Memory B cell (primary cell): Measurements from ENCODE around the gene SLIT2.

Experiments used
- ATAC-seq: fragments of 150-1000 bp; cut with Tn5 transposase; 2 replicates; pipeline ENCODE4 v1.10.0; 2021; ENCODE audit warnings: low read depth, mild to moderate bottlenecking, moderate library complexity
- DNase-seq, 2 donors: peaks; one replicate each; pipeline ENCODE4 v3.0.0; 2022; ENCODE audit warnings: low spot score in 2 of 2
- H3K27ac Mint-ChIP-seq: one replicate; pipeline ENCODE4 v1.8.0; 2022; ENCODE audit warnings: mild to moderate bottlenecking, moderate library complexity, mixed read lengths
- H3K27me3 Mint-ChIP-seq: one replicate; pipeline ENCODE4 v1.8.0; 2022; ENCODE audit warnings: mixed read lengths
- H3K36me3 Mint-ChIP-seq: one replicate; pipeline ENCODE4 v1.8.0; 2022; ENCODE audit warnings: mild to moderate bottlenecking, mixed read lengths
- H3K4me1 Mint-ChIP-seq: one replicate; pipeline ENCODE4 v1.8.0; 2022; ENCODE audit warnings: mixed read lengths
- H3K4me3 Mint-ChIP-seq: one replicate; pipeline ENCODE4 v1.8.0; 2022; ENCODE audit warnings: mild to moderate bottlenecking, moderate library complexity, mixed read lengths
- H3K9me3 Mint-ChIP-seq: one replicate; pipeline ENCODE4 v1.8.0; 2022; ENCODE audit warnings: mixed read lengths

SLIT2 gene

DNA sequence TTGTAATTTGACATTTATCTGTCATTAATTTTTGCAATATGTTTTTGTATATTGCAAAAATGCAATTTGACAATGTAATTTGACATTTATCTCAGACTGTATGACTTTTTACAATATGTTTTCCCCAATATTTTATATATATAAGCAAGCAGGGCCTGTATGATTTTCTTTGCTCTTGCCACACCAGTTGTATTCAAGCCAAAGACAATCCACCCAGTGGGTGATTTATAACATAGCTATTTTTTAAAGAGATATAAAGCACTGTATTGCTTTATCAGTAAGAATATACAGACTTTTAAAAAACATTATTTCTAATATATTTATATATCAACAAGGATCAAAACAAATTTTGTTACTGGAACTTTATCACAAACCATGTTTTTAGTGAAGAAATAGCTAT, 47.3 kb downstream of the SLIT2 start:
- Mint-ChIP-seq H3K36me3 (no peaks in the 10 kb centered on the region), H3K9me3 (no peaks in the 10 kb centered on the region), H3K27ac (no peak overlapping the region), H3K4me1 (no peaks in the 10 kb centered on the region), H3K27me3 (no peaks in the 10 kb centered on the region), H3K4me3 (no peak overlapping the region)
- no peak for DNase-seq
- no peak for ATAC-seq

DNA sequence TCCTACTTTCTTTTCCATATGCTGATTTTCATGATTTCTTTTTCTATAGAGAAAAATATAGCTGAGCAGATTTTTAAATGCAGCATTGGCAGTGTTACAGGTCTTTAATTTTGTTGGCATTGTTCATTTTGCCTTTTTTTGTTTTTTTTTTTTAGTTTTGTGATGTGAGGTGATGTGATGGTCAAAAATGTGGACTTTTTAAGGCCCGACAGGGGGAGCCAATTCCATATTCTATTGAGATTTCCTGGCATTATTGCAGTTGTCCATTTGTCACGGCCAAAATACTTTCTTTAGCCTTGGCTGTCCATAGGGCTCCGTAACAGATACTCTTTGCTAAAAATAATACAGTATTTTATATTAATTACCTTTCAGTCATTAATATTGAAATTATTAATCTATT, 47.8 kb downstream of the SLIT2 start:
- H3K4me3 Mint-ChIP-seq: no peak overlapping the region
- DNase-seq (no peak), ATAC-seq (no peak)
- H3K27me3 Mint-ChIP-seq: no peaks in the 10 kb centered on the region
- H3K36me3 Mint-ChIP-seq: no peaks in the 10 kb centered on the region
- H3K27ac Mint-ChIP-seq: no peak overlapping the region
- H3K4me1 Mint-ChIP-seq: no peaks in the 10 kb centered on the region
- H3K9me3 Mint-ChIP-seq: no peaks in the 10 kb centered on the region

DNA sequence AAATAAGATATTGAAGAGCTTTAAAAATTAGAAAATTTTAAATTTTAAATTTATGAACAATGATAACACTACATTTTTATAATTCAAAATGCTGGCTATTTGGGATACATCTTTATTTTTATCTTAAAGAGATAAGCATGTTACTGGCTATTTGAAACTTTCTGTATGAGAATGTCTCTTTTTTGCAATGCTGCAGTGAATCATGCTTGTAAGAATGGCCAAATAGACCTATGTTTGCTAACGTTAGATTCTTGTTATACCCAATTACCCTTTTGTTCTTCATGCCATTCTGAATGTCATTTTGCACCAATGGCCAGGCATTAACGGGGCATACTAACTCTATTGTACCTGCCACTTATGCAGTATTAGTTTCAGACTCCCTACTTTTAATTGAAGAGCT, 49.5 kb downstream of the SLIT2 start:
- H3K36me3 Mint-ChIP-seq: no peaks in the 10 kb centered on the region
- no peaks in the 10 kb centered on the region for H3K4me1 Mint-ChIP-seq
- no peaks in the 10 kb centered on the region for H3K27me3 Mint-ChIP-seq
- no peak overlapping the region for H3K4me3 Mint-ChIP-seq
- no peak overlapping the region for H3K27ac Mint-ChIP-seq
- DNase-seq (no peak), ATAC-seq (no peak)
- no peaks in the 10 kb centered on the region for H3K9me3 Mint-ChIP-seq
